ENCODE results near the gene MB.

DNA sequence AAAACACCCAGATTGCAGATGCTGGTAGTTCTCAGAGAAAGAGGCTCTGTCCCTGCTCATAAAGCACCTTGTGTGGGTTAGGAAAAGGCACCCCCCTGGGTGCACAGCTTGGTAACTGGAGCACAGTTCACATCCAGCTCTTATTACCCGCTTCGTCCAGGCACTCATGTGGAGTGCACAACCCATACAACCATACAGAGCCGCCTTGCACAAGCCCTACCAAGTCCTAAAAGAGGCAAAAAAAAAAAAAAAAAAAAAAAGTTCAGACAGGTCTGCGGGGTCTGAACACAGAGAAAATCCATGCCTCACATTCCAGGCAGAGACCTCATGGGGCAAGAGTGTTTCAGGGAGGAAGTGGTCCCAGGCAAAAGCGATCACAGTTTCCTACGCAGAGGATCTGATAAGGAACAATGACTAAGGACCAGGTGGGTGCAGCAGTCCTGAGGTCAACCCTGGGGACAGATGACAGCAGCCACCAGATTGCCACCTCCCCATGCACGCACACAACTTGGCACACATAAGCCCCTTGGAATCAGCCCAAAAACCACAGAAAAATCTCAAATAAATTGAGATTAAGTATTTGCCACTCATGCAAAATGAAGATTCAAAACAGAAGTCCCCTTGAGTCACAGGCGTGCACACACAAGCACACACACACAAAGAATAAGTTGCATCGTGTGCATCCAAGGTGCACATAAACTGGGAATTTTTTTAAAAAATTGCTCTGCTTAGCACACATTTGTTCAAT lies 12.3 kb downstream of the MB start:
- TF ChIP-seq, protein P1, sequence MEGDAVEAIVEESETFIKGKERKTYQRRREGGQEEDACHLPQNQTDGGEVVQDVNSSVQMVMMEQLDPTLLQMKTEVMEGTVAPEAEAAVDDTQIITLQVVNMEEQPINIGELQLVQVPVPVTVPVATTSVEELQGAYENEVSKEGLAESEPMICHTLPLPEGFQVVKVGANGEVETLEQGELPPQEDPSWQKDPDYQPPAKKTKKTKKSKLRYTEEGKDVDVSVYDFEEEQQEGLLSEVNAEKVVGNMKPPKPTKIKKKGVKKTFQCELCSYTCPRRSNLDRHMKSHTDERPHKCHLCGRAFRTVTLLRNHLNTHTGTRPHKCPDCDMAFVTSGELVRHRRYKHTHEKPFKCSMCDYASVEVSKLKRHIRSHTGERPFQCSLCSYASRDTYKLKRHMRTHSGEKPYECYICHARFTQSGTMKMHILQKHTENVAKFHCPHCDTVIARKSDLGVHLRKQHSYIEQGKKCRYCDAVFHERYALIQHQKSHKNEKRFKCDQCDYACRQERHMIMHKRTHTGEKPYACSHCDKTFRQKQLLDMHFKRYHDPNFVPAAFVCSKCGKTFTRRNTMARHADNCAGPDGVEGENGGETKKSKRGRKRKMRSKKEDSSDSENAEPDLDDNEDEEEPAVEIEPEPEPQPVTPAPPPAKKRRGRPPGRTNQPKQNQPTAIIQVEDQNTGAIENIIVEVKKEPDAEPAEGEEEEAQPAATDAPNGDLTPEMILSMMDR (IDR thresholded peaks at IDR 0.05): no peak
- no peak for TF ChIP-seq POLR2A (IDR thresholded peaks at IDR 0.05)

Measured in Peyer's patch (tissue), 4 donors.